NCI-H524 (cell line): ENCODE measurements around the gene HDHD3.
A peak's percentile ranks its signal among the peaks of the same experiment; 100 is the strongest.
"Not testable (repeated sequence)": the region's sequence is repeated elsewhere in the genome, so short reads cannot be mapped to it uniquely, and the experiment has no call there.

Experiments used
- DNase-seq, 2 experiments: peaks; one replicate each; lab custom pipeline; 2025; lab: John Stamatoyannopoulos, UW

The HDHD3 gene, protein sequence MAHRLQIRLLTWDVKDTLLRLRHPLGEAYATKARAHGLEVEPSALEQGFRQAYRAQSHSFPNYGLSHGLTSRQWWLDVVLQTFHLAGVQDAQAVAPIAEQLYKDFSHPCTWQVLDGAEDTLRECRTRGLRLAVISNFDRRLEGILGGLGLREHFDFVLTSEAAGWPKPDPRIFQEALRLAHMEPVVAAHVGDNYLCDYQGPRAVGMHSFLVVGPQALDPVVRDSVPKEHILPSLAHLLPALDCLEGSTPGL

DNA sequence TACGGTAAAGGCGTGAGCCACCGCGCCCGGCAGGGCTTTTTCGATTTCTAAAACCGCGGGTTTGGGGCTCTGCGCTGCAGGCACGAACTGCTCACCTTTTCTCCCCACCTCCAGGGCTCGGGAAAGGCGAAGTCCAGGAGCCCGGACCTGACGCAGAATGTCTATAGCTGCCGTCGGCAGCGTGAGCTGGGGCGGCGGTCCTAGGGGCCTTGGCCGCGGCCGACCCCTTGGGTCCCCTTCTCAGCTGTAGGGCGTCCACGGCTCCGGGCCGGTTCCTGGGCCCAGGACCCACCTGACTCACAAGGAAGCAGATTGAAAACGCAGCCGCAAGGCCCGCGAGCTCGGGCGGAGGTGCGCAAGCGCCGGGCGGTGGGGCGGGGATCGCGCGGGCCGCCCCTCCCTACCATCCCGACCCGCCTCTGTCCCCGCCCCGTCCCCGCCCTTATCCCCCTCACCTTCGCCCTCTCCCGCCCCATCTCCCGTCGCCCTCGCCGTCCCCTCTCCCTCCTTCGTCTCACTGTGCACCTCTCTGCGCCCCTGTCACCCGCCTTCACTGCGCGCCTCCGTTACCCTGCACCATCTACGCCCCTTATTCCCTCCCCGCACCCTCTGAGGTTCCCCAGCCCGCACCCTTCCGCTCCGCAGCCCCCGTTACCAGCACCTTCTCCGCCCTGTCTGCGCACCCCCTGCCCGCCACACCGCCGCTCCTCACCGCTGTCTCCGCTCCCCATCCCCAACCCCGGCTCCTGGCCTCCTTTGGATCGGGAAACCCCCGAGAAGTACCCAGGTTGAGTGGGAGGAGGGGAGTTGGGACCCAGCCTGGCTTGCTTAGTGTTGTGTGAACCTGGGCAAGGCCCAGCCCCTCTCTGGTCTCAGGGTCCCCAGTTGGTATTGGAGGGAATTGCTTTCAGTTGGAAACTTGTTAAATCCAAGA is at the start of gene HDHD3:
Gene HDHD3, minus strand, starts transcription at position 353 of the 934 bp plus-strand sequence. CDS start 2,632 bp downstream, outside the sequence.
- DNase-seq: peak; percentile 70 to 85

DNA sequence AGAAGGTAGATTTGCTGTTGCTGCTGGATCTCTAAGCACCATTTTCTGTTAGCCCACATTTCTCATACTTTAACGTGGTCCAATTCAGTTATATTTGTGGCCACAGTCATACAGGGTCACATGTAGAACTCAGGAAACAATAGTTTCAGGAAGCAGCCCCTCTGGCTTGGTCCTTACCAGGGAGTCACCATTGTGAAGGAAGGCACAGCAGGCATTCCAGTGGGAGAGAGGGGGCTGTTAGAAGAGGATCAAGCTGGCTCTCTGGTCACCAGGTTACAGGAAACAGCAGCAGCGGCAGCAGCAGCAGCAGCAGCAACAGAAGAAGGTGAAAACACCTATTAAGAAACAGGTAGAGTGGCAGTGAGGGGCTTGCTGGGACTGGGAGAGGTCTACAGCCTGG is 48.3 kb upstream of the HDHD3 start:
- no peak for DNase-seq

DNA sequence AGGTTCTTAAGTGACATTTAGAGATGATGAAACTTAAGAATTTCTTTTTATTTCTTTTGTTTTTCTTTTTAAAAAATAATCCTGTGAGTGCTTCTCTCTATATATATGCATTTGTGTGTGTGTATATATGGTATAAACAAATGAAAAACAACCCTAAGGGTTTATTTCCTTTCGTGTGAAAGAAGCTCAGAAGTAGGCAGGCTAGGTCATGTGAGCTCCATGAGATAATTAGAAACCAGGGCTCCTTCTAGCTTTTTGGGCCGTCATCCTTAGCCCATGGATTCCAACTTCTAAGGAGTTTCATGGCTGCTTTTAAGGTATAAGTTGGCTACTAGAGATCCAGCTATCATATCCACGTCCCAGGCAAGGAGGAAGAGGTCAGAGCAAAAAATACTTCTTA is 44.9 kb upstream of the HDHD3 start:
- no peak for DNase-seq

DNA sequence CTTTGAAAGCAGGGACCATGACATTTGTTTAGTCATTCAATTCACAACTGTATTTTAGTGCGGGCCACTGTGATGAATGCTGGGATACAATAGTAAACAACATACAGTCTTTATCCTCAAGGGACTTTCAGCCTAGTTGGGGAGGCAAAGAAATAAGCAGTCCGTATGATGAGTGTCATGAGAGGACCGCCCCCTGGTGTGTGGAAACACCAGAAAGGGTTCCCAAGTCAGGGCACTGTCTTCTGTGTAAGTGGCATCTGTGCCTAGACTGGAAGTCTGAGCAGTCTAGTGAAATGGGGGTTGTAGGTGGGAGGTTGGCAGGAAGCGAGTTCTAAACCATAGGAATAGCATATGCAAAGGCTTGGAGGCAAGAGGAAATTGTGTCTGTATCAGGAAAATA is 40.6 kb upstream of the HDHD3 start:
- no peak for DNase-seq

DNA sequence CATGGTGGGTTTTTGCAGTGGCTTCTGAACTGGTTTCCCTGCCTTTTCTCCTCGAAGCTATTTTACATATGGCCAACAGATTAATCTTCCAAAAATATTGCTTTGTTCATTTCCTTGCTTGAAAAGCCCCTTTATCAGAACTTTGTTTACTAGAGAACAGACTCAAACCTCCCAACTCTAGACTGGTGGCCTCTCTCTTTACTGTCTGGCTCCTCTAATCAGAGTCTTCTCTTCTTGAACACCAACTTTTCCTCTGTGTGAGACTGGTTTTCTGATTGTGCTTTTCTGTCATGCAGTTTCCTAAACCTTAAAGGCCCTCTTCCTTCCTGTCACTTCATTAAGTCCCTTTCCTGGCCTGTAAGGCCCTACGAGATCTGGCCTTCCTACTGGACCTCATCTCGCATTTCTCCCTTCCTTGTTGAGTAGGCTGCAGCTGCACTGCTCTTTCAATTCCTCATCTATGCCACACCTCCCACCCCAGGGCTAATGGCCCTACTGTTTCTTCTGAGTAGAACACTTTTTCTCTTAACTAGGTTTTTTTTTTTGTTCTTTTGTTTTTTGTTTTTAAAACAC is 39.4 kb upstream of the HDHD3 start:
- no peak for DNase-seq

DNA sequence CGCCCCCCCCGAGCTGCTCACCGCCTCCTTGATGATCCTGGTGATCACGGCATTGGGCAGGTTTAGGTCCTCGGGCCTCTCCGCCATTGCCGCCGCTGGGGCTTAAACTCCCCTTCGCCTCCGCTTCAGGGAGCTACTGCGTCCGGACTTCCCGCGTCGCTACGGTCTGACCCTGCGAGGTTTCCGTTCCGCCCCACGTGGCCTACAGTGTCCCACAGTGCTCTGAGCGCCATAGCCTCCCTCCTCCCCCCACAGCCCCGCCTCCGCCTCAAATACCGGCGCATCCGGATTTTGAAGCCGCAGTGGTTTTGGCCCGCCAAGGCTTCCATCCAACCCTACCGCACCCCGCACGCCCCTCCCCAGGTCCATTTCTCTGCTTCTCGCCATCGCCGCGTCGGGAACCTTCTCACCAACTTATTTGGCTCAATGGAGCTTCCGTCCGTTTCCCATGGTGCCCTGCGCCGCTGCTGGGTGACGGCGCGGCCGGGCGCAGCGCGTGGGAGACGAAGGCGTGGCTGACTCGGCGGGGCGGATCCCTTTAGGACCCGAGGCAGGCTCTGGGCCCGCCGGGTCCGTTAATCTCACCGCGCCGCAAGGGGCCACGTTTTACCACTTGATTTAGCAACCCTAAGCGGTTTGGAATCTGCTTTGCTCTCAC is 33.5 kb upstream of the HDHD3 start, which contains the start of the genes C9orf43 and POLE3:
Gene C9orf43, plus strand, starts transcription at position 541 of the 658 bp plus-strand sequence. CDS start 2,747 bp downstream, outside the sequence.
Gene POLE3, minus strand, starts transcription at position 469 of the 658 bp plus-strand sequence. Its CDS starts 382 bp downstream, at position 87.
- peak; percentile 97 to 98 for DNase-seq

DNA sequence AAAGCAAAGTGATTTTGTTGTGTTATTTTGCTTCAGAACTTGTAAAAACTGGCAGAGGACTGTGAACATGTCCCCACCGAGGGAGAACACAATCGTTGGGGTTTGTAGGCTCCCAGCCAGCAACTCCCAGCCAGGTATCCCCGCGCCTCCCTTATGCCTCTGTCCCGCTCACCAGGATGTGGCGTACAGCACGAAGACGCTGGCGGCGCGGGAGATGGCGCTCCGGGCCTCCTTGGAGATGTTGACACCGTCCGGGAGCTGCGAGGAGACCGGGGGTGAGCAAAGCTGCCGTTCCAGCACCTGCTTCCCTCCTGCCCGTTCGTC is 33.1 kb upstream of the HDHD3 start:
- no peak for DNase-seq

DNA sequence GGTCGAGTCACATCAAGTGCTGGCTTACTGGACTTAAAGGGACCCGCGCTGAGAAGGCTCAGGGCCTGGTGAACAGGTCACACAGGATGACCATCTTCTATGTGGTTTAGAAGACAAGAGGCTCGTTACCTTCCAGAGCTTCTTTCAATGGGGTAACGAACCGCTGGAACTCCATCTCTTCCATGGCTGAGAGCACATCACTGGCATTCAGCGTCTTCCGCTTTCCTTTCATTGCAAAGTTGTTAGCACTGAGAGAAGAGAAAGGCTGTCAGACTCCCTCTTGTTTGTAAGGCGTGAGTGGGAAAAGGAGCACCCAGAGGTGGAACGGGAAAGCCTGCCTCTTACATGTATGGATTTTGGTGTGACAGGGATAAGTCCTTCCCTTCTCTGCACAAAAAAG is 32.7 kb upstream of the HDHD3 start:
- peak in 1 of 2 experiments; percentile 25 for DNase-seq

DNA sequence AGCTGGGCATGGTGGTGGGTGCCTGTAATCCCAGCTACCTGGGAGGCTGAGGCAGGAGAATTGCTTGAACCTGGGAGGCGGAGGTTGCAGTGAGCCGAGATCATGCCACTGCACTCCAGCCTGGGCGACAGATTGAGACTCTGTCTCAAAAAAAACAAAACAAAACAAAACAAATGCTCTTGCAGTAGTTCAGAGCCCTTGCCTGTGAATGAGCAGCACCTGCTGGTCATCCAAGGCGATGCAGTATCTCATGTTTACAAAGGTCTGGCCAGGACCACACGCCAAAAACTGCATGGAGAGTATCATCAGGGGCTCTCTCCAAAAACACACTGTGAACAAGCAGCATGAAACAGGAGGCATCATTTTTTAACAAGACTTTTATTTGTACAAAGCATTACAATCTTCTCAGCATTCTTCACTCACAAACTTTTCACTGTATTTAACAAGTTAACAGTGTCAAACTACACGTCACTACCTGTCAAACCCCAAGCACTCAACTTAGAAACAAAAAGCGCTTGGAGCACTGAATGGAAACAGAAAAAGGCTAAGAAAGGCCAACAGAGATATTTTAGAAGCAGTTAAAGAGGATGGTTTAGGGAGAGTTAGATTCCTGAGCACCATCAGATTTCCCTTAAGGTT is 30.2 kb upstream of the HDHD3 start:
- DNase-seq: peak; percentile 51 to 71

DNA sequence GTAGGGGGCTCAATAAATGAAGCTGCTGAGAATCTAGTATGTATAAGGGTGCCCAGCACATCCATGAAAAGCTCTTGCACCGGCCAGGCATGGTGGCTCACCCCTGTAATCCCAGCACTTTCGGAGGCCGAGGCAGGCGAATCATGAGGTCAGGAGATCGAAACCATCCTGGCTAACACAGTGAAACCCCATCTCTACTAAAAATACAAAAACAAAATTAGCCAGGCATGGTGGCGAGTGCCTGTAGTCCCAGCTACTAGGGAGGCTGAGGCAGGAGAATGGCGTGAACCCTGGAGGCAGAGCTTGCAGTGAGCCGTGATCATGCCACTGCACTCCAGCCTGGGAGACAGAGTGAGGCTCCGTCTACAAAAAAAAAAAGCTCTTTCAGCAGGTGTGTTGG is 29.6 kb upstream of the HDHD3 start:
- not testable (repeated sequence) for DNase-seq

DNA sequence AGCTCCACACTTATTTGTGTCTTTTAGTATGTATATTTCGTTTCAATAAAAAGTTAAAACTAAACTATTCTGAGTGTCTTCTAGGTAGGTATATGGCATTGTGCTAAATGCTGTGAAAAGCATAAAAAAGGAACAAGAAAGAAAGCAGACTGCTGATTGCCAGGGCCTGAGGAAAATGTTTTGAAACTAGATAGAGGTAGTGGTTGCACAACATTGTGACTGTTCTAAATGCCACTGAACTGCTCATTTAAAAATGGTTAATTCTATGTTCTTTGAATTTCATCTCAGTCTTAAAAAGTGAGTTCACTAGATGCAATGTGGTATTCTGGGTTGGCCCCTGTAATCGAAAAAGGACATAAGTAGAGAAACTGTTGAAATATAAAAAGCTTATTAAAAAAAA is 26.9 kb upstream of the HDHD3 start:
- DNase-seq: no peak

DNA sequence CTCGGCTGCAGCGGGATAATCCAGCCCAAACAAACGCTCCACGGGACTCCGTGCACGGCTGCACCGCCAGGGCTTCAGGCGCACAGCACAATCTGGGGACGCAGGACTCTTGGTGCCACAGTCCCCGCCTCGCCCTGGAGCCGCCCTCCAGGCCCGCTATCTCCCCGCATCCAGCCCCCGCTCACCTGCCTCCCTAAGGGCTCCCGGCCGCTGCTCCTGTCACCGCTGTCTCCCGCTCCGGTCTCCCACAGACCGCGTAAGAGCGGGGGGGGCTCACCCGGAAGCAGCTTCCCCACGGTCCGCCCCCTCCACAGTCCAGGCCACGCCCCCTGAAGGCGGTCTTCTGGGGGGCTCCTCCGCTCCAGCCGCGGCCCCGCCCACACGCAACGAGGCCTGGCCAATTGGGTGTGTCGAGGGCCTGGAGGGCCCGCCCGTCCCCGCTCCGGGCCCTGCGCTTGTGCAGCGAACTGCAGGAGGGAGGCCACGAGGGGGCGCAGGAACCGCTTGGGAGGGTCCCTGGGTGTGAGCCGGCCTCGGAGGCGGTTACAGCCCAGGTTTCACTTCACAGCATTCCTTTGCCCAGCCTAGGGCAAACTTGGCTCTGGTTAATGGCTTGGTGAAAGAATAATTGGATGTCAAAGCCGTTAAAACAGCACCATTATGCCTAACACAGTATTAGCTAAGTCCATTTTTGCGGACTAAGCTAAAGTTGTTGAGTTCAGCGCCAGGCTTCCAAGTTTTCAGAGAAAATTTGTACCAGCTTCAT is 24.4 kb upstream of the HDHD3 start, which contains the start of gene ALAD:
Gene ALAD, minus strand, starts transcription at position 258 of the 766 bp plus-strand sequence. CDS start 7,725 bp downstream, outside the sequence.
- peak; percentile 97 to 99 for DNase-seq

DNA sequence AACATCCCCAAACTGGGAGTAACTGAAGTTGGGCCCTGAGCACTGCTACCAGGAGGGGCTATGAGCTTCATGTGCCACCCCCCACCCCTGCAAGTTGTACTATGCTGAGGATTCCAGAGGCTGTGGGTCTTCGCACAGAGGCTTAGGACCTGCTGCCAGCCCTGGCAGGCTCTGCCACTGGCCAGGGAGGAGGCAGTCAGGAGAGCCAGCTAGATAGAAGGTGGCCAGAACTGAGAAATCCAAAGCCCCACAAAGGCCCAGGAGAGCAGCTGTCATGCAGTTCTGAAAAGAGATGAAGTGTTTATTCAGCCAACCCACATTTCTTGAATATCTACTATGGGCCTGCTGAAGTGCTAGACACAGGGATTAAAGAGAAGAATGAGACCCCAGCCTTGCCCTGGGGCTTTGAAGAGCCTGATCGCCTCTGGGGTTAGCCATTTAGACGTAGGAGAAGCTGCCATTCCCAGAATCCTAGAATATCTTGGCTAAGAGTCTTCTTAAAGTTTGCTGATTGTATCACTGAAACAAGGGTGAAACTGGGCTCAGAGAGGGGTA is 22.9 kb upstream of the HDHD3 start:
- no peak for DNase-seq

DNA sequence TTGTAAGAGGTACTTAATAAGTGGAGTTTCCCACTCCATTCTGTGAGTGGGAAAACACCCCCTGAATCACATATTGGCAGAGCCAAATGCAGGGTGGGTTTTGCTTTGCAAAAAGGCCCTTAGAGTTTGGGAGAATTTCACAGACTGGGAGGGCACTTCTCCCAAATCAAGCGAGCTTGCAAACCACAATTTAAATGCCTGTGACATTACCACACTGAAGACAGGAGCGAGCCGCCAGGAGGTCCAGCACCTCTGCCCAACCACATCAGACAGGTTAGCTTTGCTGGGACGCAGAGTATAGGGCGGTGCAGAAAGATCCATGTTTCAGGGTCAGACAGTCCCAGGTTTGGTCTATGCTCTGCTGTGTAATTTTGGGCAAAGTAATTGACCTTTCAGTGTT is 22.0 kb upstream of the HDHD3 start:
- DNase-seq: no peak

DNA sequence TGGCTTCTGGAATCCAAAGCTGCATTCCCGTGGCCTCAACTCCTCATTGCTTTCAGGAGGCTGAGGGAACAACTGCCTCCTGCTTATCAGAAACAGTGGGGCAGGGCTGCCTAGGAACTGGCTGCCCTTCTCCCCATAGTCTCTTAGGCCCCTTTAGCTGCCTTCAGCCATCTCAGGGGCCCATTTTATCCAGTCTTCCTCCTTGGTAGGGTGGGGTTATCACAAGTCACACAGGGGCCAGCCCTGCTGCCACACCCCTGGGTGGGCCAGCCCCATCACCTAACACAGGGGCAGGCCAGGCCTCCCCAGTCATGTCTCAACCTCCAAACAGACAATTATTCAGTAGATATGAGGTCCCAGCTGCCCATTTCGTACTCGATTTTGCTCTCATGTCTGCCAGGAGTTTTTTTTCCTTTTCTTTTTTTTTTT is 20.4 kb upstream of the HDHD3 start:
- DNase-seq: no peak

DNA sequence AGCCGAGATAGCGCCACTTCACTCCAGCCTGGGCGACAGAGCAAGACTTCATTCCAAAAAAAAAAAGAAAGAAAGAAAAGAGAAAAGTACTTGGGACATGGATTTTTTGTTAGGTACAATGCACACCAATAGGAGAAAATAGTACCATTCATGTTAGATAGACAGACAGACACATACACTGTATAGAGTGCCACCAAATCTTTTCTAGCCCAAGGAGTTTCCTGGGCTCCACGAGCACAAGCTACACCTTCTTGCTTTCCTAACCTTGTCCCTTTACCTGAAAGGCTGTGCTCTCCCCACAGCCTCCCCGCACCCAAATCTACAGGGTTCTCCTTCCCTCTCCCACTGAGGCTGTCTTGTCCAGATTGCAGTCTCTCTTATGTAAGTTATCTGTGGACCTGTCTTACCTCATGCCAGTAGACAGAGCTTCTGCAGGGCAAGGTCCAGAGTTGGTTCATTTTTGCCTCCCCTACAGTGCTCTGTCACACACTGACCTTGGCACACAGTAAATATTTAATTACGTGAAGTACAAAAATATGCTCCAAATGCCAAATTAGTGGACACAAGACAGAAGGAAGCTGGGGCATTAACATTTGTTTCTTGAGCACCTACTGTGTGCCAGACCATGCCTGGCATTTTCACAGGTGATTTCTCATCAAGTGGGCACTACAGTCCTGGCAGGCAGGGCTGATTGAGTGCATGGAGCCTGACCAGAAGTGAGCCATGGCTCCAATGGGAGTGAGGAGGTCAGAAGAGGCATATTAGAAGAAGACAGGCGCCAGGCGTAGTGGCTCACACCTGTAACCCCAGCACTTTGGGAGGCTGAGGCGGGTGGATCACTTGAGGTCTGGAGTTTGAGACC is 18.4 kb upstream of the HDHD3 start:
- no peak for DNase-seq

DNA sequence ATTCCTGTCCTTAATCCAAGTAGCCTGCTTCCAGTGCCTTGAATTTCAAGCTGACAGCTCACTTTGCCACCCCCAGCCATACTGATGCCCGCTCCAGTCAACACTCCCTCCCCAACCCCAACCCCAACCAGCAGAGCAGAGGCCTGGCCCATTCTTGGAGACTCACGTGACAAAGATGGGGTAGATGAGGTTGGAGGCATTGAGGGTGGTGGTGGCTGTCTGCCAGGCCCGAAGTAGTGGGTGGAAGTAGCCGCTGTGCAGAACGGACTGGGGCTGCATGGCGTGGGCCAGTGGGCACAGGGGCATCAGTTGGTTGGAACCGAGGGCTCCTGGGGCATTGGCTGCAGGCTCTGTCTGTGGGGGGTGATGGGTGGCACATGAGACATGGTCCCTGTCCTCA is 16.5 kb upstream of the HDHD3 start:
- DNase-seq: no peak

DNA sequence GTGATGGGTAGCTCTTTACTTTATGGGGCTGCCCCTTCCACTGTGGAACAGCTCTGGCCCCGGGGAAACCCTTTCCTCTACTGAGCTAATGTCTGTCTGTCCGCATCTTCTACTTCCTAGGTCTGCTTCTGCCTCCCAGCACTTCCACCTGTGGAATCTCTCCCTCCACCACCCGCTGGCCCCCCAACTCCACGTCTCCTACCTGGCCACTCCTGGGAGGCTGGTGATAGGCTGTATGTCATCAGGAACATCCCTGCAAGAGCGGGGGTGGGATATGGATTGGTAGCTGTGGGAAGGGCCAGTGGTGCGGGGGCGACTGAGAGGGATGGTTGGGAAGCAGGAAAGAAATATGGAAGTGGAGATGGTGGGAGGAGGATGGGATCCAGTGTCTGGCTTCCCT is 15.1 kb upstream of the HDHD3 start:
- no peak for DNase-seq

DNA sequence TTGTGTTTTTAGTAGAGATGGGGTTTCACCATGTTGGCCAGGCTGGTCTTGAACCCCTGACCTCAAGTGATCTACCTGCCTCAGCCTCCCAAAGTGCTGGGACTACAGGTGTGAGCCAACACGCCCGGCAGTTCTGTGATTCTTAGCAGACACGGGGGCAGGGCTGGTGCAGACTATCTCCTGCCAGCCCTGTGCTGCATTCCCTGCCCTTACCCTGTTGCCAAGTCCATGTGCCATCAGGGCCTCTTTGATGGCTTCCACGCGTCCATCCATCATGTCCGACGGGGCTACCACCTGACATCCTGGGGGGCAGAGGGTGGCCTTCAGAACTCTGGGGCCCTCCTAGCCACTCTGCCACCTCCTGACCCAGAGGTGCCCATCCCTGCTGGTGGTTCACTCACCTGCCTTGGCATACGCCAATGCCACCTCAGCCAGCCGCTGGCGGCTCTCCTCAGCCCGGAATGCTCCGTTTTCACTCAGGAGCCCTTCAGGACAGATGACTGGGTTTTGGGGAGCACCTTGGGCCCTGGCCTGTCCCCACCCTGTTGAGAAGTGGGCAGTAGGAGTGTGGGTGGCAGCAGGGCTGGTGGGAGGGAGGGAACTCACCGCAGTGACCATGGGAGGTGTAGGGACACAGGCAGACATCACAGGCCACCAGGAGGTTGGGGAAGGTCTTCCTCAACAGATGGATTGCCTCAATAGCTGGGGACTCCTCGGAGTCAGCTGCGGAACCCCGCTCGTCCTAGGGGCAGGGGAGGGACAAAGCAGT is 13.6 kb upstream of the HDHD3 start:
- DNase-seq: no peak
